ENCODE results near the gene MRPL33.

MRPL33 gene

GRCh38 chr2:27771548-27772335, at the start of gene MRPL33:
Gene MRPL33, plus strand, starts transcription at chr2:27771719. Its CDS starts 59 bp downstream, at chr2:27771778.
- peak; percentile 72 for DNase-seq (ENCODE audit: low read depth)

GRCh38 chr2:27721884-27722485, 49.5 kb upstream of the MRPL33 start:
- no peak for DNase-seq (ENCODE audit: low read depth)

- DNase-seq (ENCODE audit: low read depth) = no peak
These were observed 48.0 kb upstream of the MRPL33 start for GRCh38 chr2:27723372-27724144.

- no peak for DNase-seq (ENCODE audit: low read depth)
These were observed 47.3 kb upstream of the MRPL33 start for GRCh38 chr2:27724191-27724590.

GRCh38 chr2:27724905-27725701, 46.4 kb upstream of the MRPL33 start:
- DNase-seq (ENCODE audit: low read depth) = no peak

GRCh38 chr2:27727257-27727656, 44.3 kb upstream of the MRPL33 start:
- DNase-seq (ENCODE audit: low read depth) = no peak

- DNase-seq (ENCODE audit: low read depth) = no peak
These were observed 43.2 kb upstream of the MRPL33 start for GRCh38 chr2:27728081-27728858.

- no peak for DNase-seq (ENCODE audit: low read depth)
These were observed 42.3 kb upstream of the MRPL33 start for GRCh38 chr2:27729198-27729597.

GRCh38 chr2:27729614-27730013, 41.9 kb upstream of the MRPL33 start:
- DNase-seq (ENCODE audit: low read depth) = no peak

- no peak for DNase-seq (ENCODE audit: low read depth)
These were observed 41.3 kb upstream of the MRPL33 start for GRCh38 chr2:27730261-27730662.

GRCh38 chr2:27730980-27731691, 40.4 kb upstream of the MRPL33 start:
- DNase-seq (ENCODE audit: low read depth) = no peak

GRCh38 chr2:27734305-27734704, 37.2 kb upstream of the MRPL33 start:
- DNase-seq (ENCODE audit: low read depth) = no peak

GRCh38 chr2:27735263-27735904, 36.1 kb upstream of the MRPL33 start:
- peak; percentile 35 for DNase-seq (ENCODE audit: low read depth)

GRCh38 chr2:27736031-27736889, 35.3 kb upstream of the MRPL33 start:
- DNase-seq (ENCODE audit: low read depth) = no peak

- no peak for DNase-seq (ENCODE audit: low read depth)
These were observed 34.7 kb upstream of the MRPL33 start for GRCh38 chr2:27736890-27737204.

- no peak for DNase-seq (ENCODE audit: low read depth)
These were observed 33.7 kb upstream of the MRPL33 start for GRCh38 chr2:27737676-27738348.

GRCh38 chr2:27738349-27739057, 33.0 kb upstream of the MRPL33 start:
- DNase-seq (ENCODE audit: low read depth) = no peak

- DNase-seq (ENCODE audit: low read depth) = no peak
These were observed 32.5 kb upstream of the MRPL33 start for GRCh38 chr2:27739058-27739373.
